A673 (cell line): Measurements from ENCODE around the gene CFAP91. TPM values are rescaled to one million over a fixed set of nuclear protein-coding genes. Genes with fewer than 3 reads are reported as not detected.
A peak's percentile ranks its signal among the peaks of the same experiment; 100 is the strongest.

Experiments
- BruUV-seq: library from RNA; stranded (reverse); fragments of 400-500 nt; replicated peaks from 2 replicates; lab custom pipeline; 2021; lab: Mats Ljungman, UMichigan
- CTCF ChIA-PET: fragments of 300-600 bp; sonication (Branson Sonifier 250); formaldehyde crosslinking; loops from one replicate; lab custom pipeline; 2022; ENCODE audit warnings: antibody characterized with exemption; lab: Charles Lee
- POLR2A ChIA-PET: fragments of 300-600 bp; sonication (Branson Sonifier 250); formaldehyde crosslinking; loops from one replicate; lab custom pipeline; 2022; ENCODE audit warnings: antibody characterized with exemption; ENCODE audit not compliant: low non-redundant PET; lab: Charles Lee
- DNase-seq: peaks from one replicate; pipeline ENCODE4 v3.0.0-alpha.2; 2015; ENCODE audit warnings: low spot score
- H3K27ac ChIP-seq: fragments of 200-600 bp; sonication (generic); 2 replicates; pipeline ENCODE4 v1.5.1; 2016; ENCODE audit warnings: mixed run types, low read depth, mild to moderate bottlenecking, mixed read lengths, antibody characterized with exemption, low read length; ENCODE audit not compliant: poor library complexity, severe bottlenecking
- H3K27me3 ChIP-seq: fragments of 200-600 bp; sonication (generic); replicated peaks from 2 replicates; pipeline ENCODE4 v1.6.1; 2017; ENCODE audit warnings: mixed run types, low read depth, mild to moderate bottlenecking, mixed read lengths, antibody characterized with exemption, low read length; ENCODE audit not compliant: insufficient read depth, poor library complexity
- H3K36me3 ChIP-seq: fragments of 200-600 bp; sonication (generic); 2 replicates; pipeline ENCODE4 v1.6.1; 2016; ENCODE audit warnings: mixed run types, mild to moderate bottlenecking, mixed read lengths, antibody characterized with exemption, low read length; ENCODE audit not compliant: insufficient read depth, poor library complexity, severe bottlenecking
- H3K4me1 ChIP-seq: fragments of 200-600 bp; sonication (generic); 2 replicates; pipeline ENCODE4 v1.6.1; 2017; ENCODE audit warnings: mixed run types, mild to moderate bottlenecking, mixed read lengths, antibody characterized with exemption, low read length; ENCODE audit not compliant: insufficient read depth, poor library complexity, severe bottlenecking
- H3K4me3 ChIP-seq: fragments of 200-600 bp; sonication (generic); 2 replicates; pipeline ENCODE4 v1.5.1; 2016; ENCODE audit warnings: low read depth, mixed run types, mild to moderate bottlenecking, mixed read lengths, low read length; ENCODE audit not compliant: poor library complexity, severe bottlenecking
- H3K9me3 ChIP-seq: fragments of 200-600 bp; sonication (generic); 2 replicates; pipeline ENCODE4 v1.6.1; 2016; ENCODE audit warnings: mixed run types, low read depth, mild to moderate bottlenecking, mixed read lengths, antibody characterized with exemption, low read length; ENCODE audit not compliant: poor library complexity, severe bottlenecking
- EZH2 ChIP-seq: fragments of 200-600 bp; sonication (generic); IDR thresholded peaks from 2 replicates; pipeline ENCODE4 v1.6.1; 2017; ENCODE audit warnings: borderline replicate concordance, low read depth, mild to moderate bottlenecking, mixed read lengths, antibody characterized with exemption, low read length; ENCODE audit not compliant: poor library complexity, severe bottlenecking
- intact Hi-C: fragments of 100-400 bp; cut with micrococcal nuclease; formaldehyde crosslinking; loops from one replicate; pipeline ENCODE4 v1.10.0; 2022; ENCODE audit not compliant: unreplicated experiment
- total RNA-seq: library from RNA; stranded (reverse); gene quantifications from 2 replicates; pipeline ENCODE4 v1.2.3, GENCODE V29; 2021
- TF ChIP-seq, protein P1 (sequence below): fragments of 300-800, 200-600 bp; sonication (generic); conservative IDR thresholded peaks from 2 replicates; pipeline ENCODE4 v1.5.1; 2017; ENCODE audit warnings: low read depth, mild to moderate bottlenecking, antibody characterized with exemption, low read length, moderate library complexity, mixed read lengths

CFAP91 gene
- total RNA-seq, 1 experiment from 2014 or later: 0.75 TPM

DNA sequence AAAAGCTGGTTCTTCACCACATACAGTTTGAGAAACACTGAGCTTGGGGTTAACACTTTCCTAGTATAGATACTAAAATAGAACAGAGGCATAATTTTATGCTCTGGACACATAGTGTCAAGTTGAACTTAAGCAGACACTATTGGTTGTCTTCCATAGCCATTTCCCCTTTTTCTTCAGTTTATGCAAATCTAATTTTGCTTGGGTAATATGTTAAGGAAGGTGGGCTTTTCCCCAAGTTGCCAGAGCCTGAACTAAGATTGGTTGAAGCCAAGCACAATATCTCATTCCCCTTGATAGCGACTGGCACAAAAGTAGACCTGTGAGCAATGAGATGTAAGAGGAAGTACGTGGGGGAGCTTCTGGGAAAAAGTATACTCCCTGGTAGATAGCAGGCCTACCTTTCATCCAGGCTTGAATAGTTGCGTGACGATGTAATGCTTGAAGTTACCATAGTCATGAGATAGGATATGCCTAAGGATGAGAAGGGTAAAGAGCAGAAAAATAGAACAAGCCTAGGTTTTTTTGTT, 37.9 kb upstream of the CFAP91 start:
- ChIA-PET POLR2A (no interaction called here), CTCF (no interaction called here)
- no peaks in the 10 kb centered on the region for H3K9me3 ChIP-seq
- H3K4me3 ChIP-seq: no peak overlapping the region
- H3K4me1 ChIP-seq: peaks cover 22% of the 10 kb centered on the region
- BruUV-seq: no TSS peak
- intact Hi-C loops: no loop called here
- H3K27me3 ChIP-seq: no peaks in the 10 kb centered on the region
- no peak for DNase-seq
- TF ChIP-seq, protein P1, sequence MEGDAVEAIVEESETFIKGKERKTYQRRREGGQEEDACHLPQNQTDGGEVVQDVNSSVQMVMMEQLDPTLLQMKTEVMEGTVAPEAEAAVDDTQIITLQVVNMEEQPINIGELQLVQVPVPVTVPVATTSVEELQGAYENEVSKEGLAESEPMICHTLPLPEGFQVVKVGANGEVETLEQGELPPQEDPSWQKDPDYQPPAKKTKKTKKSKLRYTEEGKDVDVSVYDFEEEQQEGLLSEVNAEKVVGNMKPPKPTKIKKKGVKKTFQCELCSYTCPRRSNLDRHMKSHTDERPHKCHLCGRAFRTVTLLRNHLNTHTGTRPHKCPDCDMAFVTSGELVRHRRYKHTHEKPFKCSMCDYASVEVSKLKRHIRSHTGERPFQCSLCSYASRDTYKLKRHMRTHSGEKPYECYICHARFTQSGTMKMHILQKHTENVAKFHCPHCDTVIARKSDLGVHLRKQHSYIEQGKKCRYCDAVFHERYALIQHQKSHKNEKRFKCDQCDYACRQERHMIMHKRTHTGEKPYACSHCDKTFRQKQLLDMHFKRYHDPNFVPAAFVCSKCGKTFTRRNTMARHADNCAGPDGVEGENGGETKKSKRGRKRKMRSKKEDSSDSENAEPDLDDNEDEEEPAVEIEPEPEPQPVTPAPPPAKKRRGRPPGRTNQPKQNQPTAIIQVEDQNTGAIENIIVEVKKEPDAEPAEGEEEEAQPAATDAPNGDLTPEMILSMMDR: no peak
- TF ChIP-seq EZH2: no peak
- no peaks in the 10 kb centered on the region for H3K36me3 ChIP-seq
- no peak overlapping the region for H3K27ac ChIP-seq

DNA sequence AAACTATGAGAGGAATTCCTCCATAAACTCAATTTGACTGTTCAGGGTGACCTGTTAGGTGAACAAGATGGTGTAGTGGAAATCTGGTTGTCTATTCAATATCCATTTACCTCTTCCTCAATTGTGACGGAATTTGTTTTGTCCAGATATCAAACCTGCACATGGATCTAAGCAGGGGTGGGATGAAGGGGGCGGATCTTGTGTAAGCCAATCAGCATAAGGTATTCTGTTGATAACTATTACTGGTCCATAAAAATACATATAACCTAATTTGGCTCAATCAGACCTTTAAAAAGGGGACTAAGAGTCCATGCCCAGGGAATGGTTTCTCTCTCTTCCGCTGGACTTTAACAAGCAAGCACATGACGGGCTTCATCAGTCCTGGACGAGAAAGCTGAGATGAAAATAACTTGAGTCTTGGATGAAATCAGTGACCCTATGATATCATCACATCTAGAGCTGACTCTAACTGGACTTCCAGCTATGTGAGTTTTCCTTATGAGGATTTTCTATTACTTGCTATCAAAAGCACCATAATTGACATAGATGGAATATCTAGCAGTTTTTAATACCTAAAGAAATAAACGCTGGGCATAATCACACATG, 36.8 kb upstream of the CFAP91 start:
- ChIA-PET CTCF (no interaction called here), POLR2A (no interaction called here)
- BruUV-seq: no TSS peak
- DNase-seq: no peak
- Histone ChIP-seq H3K4me1 (peaks cover 24% of the 10 kb centered on the region), H3K4me3 (no peak overlapping the region), H3K27me3 (no peaks in the 10 kb centered on the region), H3K36me3 (peaks cover 6% of the 10 kb centered on the region), H3K9me3 (no peaks in the 10 kb centered on the region), H3K27ac (no peak overlapping the region)
- TF ChIP-seq, protein P1: no peak
- TF ChIP-seq EZH2: no peak
- intact Hi-C loops: no loop called here

DNA sequence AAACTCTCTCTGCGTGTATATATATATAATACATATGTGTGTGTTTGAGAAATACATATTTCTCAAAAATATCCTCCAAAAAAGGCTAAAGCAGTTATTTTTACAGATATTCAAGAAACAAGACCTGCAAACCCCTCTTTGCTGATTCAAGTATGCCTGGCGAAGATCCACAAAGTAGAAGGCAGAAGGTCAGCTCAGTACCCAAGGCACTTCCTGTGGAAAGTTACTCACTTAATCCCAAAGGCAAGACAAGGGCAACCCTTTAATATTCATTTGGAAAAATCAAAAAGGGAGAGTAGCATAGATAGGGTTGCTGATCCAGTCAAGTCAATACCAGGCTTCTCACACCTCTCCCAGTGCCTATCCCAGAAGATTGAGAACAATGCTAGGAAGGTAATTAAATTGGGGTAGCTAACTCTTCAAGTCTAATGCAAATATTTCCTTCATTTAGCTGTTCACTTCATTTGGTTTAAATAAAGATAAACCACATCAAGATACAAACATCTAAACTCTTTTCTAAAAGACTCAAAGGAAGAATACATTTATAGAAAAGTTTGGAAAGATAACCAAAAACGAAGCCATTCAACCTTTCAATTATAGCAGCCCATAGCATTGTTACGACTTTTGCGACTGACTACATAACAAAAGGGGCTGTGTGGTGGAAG, 32.8 kb upstream of the CFAP91 start:
- H3K4me1 ChIP-seq: peaks cover 8% of the 10 kb centered on the region
- BruUV-seq: no TSS peak
- peak overlapping the region; percentile 7 for H3K27ac ChIP-seq
- ChIA-PET CTCF (no interaction called here), POLR2A (no interaction called here)
- peak; percentile 57 for DNase-seq
- H3K9me3 ChIP-seq: no peaks in the 10 kb centered on the region
- intact Hi-C loops: loop anchor here (10.0 kb wide), 1 partner anchor 425 kb away; the partner anchor contains the start of gene GSK3B
- peaks cover 26% of the 10 kb centered on the region for H3K36me3 ChIP-seq
- no peak overlapping the region for H3K4me3 ChIP-seq
- H3K27me3 ChIP-seq: no peaks in the 10 kb centered on the region
- TF ChIP-seq, protein P1: no peak
- no peak for TF ChIP-seq EZH2
